NCI-H510A (cell line): ENCODE measurements around the gene CEP131.
"Not testable (repeated sequence)": the region's sequence is repeated elsewhere in the genome, so short reads cannot be mapped to it uniquely, and the experiment has no call there.

Experiments
- DNase-seq: peaks from one replicate; lab custom pipeline; 2025; lab: John Stamatoyannopoulos, UW

Gene CEP131

GRCh38 chr17:81238815-81239713, 16.3 kb upstream of the CEP131 start, which contains the start of the genes NDUFAF8 and TEPSIN:
TSS of gene NDUFAF8 (plus strand) at chr17:81239318. CDS start at chr17:81239364, 46 bp downstream.
TSS of gene TEPSIN (minus strand) at chr17:81239055. CDS start at chr17:81239033, 22 bp downstream.
- DNase-seq = peak; percentile 98

DNA sequence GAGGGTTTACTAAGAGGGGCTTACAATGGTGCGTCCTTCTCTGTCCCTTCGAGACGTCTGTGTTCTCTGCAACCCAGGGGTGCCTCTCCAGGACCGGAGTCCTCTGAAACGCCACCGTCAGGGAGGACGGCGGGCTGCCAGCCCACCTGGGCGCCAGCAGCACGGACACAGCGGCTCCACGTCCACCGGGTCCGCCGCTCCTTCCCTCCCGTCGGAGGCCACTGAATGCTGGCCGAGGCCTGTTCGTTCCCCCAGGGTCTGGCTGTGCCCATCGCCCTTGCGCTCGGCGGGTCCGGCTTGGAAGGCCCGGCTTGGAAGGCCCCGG, 15.7 kb upstream of the CEP131 start:
- DNase-seq = no peak

- DNase-seq = no peak
Measured at GRCh38 chr17:81237591-81238489, 15.1 kb upstream of the CEP131 start.

GRCh38 chr17:81236784-81237183, 14.0 kb upstream of the CEP131 start:
- no peak for DNase-seq

DNA sequence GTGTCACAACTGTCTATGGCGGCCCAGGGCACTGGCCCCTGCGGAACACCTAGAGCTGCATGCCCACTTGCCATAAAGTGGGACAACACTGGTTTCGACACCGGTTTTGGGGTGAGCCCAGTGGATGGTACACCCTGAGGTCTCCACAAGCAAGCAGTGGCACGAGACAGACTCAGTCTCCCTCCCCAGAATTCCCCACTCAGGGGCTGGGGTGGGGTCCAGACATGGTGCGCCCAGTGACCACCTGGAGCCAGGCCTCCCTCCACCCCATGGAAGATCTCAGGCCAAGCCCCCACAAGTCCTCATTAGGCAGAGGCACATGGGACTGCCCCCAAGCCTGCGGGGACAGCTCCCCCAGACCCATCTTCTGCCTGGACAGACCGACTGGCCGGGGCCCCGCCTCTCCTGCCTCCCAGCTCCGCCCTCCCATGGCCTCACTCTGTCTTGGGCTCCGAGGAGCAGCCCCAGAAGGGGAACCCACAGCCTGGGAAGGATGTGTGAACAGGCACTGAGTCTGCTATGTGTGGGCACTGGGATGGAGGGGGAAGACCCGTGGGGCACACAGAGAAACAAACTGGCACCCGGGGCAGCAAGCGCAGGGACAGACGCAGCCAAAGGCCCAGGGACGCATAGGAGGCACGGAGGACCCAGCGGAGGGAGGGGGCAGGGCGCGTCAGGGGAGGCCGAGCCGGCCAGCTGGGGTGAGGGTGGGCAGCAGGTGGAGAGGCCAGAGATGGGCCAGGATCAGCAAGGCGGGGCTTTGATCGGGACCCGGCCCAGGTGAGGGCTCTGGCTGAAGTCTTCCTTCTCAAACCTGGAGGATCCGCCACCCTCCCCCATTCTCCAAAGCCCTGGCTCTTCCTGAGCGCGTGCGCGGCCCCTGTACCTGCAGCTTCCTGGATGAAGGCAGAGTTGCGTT, 13.3 kb upstream of the CEP131 start:
- no peak for DNase-seq

DNA sequence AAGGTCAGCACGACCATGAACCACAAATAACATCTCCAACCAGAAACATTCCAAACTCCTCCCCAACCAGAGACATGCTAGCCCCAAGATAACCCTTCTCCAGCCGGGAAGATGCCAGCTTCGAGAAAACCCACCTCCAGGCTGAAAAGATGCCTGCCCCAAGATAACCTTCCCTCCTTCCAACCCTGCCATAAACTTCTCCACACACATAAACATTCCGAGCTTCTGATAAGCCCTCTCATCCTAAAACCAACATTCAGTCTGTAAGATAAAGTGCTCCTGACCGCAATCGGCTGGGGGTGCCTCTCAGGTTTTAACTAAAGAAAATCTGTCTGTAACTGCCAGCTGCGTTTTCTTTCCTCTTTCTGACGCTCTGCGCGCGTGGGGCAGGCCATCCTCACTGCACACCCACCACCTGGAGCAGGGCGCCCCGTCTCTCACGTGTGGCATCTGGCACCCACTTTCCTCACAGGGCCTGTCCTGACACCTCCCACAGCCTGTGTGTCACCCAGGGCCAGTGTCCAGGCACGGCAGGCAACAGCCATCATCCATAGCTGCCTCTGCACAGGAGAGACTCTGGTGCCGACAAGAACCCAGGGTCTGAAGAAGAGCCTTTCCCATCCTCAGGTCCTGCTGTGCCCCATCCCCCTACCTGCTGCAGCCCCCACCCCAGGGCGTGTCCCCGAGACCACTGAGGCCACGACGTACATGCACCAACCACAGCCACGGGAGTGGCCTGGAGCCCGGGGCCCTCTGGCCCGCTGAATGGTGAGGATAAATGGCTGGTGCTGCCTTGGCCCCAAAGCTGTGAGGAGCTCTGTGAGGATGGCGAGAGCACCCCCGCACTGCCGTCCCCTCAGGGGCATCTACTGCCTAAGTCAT, 12.4 kb upstream of the CEP131 start:
- DNase-seq = no peak

DNA sequence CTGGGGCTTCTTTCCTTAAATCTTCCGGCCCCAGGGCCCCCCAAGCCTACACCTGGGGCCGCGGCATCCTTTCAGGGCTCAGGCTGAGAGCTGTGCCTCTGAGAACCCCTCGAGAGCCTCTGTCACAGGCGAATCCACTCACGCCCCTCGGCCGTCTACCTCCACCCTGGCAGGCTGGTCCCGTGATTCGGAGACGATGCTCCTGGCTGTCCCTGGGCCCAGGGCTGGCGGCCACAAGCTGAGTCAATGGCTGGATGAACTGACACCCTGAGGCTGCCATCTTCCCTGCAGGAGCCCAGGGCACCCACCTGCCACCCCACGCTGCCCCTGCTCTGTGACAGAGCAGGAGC, 11.7 kb upstream of the CEP131 start:
- DNase-seq = no peak

DNA sequence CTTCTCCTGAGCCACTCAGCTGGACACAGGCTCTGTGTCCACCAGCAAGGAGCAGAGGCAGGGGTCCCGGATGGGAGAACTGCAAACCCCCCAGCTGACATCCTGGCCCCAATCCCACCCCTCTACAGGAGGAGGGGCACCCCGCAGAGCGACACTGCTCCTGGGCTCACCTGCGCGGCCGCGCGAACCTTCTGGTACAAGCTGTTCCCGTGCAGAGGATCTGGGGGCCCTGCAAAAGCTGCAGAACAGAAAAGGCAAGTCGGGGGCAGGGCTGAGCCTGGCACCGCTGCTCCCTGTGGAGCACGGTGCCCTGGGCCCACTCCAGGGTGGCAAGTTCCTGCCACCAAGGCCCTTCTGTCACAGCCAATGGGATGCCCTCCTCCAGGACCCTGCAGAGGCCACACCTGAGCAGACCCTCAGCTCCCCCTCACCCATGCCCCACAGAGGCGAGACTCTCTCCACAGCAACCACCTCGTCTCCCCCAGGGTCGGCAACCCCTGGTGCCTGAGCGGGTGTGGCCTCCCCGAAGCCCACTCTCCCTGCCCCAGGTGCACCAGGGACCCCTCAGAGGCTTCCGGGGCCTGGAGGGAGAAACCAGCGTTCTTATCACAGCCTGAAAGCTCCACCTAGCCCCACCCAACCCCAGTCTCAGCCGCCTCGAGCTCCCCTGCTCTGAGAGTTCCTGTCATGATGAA, 11.2 kb upstream of the CEP131 start:
- no peak for DNase-seq

GRCh38 chr17:81233316-81233715, 10.6 kb upstream of the CEP131 start:
- no peak for DNase-seq

DNA sequence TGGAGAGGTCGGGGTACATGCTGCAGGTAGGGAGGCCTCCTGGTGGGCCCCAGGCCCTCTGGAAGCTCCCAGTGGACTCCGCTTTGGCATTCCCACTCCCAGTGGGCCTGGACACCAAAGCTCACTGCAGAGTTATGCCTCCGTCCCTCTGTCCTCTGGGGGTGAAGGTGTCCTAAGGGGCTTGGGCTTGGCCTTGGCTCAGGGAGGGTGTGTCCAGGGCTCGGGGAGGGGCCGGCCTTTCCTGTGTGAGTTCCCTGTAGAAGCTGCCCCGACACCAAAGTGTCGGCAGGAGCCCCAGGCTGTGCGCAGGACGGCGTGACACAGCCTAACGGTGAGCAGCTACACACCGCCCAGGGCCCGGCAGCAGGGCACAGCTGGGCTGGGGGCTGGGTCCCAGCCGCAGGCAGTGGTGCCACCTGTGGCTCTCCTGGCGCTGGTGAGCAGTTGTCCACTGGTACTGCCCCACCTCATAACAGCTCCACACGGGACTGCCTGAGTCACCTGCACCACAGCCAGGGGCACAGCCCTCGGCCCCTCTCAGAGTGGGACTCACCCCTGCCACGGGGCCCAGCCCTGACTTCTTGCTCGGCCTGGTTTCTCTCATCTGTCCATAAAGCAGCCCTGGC, 10.0 kb upstream of the CEP131 start:
- DNase-seq = no peak

- DNase-seq = no peak
Measured at GRCh38 chr17:81231766-81232581, 9.2 kb upstream of the CEP131 start.

DNA sequence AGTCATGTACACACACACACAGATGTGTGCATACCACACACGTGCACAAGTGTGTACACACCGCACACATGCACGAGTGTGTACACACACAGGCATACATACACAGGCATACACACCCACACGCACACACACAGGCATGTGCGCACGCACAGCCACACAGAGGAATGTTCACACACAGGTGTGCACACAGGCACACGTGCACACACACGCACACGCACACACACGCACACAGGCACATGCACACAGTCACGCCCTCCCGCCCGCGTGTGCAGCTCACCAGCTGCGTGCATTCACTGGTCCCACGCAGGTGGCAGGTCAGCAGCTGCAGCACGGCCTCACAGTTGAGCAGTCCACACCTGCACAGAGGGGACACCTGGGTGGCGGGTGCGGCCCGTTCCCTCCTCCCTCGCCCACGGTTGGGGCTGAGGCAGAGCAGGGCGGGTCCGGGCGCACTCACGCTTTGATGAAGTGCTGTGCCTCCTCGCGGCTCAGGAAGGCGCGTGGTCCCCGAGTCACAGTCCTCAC, 8.4 kb upstream of the CEP131 start:
- no peak for DNase-seq

- DNase-seq = no peak
Measured at GRCh38 chr17:81230043-81230820, 7.5 kb upstream of the CEP131 start.

DNA sequence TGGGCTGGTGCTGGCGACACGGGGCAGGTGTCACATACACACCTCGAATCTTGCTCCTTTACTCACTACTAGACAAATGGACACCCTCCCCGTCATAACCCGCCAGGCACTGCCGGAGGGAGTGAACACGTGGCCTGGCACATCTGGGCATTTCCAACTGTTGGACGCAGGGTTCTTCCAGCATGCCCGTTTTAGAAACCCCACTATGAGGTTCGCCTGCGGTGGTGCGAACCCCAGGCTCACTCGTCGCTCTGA, 6.8 kb upstream of the CEP131 start:
- DNase-seq = no peak

DNA sequence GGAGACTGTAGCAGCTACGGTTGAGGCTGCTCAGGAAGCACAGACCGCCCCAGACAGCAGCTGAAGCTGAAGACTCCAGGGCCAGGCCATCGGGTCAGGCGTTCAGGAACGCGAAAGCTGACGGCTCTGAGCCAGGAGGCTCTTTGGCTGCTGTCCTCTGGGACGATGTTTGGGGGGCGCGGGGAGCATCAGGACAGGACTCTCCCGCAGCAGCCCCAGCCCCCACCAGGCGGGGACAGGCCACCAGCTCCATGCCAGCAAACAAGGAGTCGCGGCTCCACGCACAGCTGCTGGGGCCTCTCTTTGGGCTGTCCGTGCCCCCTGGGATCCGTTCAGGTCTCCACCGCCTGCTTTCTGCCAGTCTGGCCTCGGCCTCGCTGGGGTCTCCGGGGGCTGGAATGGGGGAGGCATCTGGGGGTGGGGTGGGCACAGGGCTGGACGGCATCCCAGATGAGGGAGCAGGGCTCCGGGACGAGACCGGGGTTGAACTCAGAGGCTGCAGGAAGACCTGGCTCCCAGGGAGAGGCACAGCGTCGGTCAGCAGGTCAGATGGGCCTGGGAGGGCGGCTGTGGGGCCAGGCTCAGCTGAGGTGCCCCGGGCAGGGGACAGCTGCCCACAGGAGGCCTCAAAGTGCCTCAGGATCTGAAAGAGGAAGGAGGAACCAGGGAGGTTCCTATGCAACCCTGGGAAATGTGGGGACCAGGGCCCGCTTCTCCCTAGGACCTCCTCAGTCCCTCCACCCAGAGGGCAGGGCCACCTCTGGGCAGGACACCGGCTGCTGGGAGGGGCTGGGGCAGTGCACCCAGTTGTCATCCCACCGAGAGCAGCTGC, 6.3 kb upstream of the CEP131 start:
- no peak for DNase-seq

DNA sequence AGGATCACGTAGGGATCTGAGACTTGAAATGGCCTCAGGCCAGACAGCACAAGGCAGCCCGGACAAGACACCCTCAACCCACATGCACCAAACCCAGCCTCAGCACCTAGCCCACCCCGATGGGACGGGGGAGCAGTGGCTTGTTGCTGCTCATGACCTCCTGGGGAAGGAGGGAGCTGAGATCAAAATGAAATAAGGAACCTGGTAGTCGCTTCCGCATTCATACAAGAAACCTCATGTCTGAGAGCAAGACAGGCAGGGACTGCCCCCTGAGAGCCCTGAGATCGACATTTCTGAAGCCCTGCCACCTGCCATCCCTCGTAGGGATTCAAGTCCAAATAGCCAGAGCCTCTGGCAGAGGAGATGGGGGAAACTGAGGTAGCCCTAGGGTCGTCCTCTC, 5.7 kb upstream of the CEP131 start:
- no peak for DNase-seq

GRCh38 chr17:81227630-81228029, 4.9 kb upstream of the CEP131 start:
- DNase-seq = not testable (repeated sequence)
